ENCODE data around the gene CDK5RAP1. TPM values are rescaled to one million over a fixed set of nuclear protein-coding genes. Genes with fewer than 3 reads are reported as not detected.

The CDK5RAP1 gene
- total and polyA plus RNA-seq, 2 of the 4 experiments (the other 2 are of a cell fraction) = 23.9 to 28.1 TPM

- Histone ChIP-seq H4K20me1 (ENCODE audit: insufficient read depth, low read length) (no peaks in the 10 kb centered on the region), H3K27ac (ENCODE audit: insufficient read depth, low read length) (no peak overlapping the region), H3K23ac (ENCODE audit: low read depth, low read length) (no peak overlapping the region), H4K91ac (ENCODE audit: insufficient read depth, low read depth, low read length) (no peak overlapping the region), H2BK15ac (ENCODE audit: low read depth, low read length) (no peak overlapping the region), H2BK5ac (ENCODE audit: low read depth, low read length, poor library complexity, severe bottlenecking) (no peak overlapping the region), H3K14ac (replicated peaks; ENCODE audit: low read depth, low read length) (no peak overlapping the region), H3K9me3 (ENCODE audit: control insufficient read depth, insufficient read depth, low read length) (no peaks in the 10 kb centered on the region), H3K4me1 (ENCODE audit: control insufficient read depth, insufficient read depth, low read length) (peaks cover 5% of the 10 kb centered on the region), H3K4me2 (ENCODE audit: low read depth, low read length) (no peak overlapping the region), H2AK9ac (replicated peaks; ENCODE audit: low read depth, low read length, poor library complexity) (no peak overlapping the region), H3K18ac (ENCODE audit: low read depth, low read length) (no peak overlapping the region), H2BK120ac (ENCODE audit: low read depth, low read length) (no peak overlapping the region), H3K4ac (ENCODE audit: low read depth, low read length) (no peak overlapping the region), H4K5ac (ENCODE audit: low read depth, low read length) (no peak overlapping the region), H3K27me3 (ENCODE audit: control insufficient read depth, insufficient read depth, low read length) (no peaks in the 10 kb centered on the region), H3K36me3 (ENCODE audit: control insufficient read depth, insufficient read depth, low read length) (no peaks in the 10 kb centered on the region; the same call in 1 of the 2 replicates), H3K56ac (ENCODE audit: extremely low read depth, insufficient read depth, low read length) (no peak overlapping the region), H3K9ac (ENCODE audit: low read depth, low read length) (no peak overlapping the region), H2BK20ac (ENCODE audit: low read depth, low read length) (no peak overlapping the region), H2AK5ac (ENCODE audit: low read depth, low read length) (no peak overlapping the region), H2AFZ (replicated peaks; ENCODE audit: low read length, poor library complexity) (no peak overlapping the region), H3K9me1 (ENCODE audit: insufficient read depth, low read length) (peaks cover 7% of the 10 kb centered on the region), H3K4me3 (ENCODE audit: insufficient read depth, low read depth, low read length) (no peak overlapping the region), H4K8ac (ENCODE audit: low read depth in 2 of 2, low read length in 2 of 2) (no peak overlapping the region), H3K79me1 (ENCODE audit: low read depth in 1 of 2, low read length in 2 of 2) (peaks cover 0 to 7% of the 10 kb centered on the region in 2 experiments; a peak in 1 of 4 replicates)
- dilution Hi-C loops (cut with HindIII; ENCODE audit: low sequenced_read_pairs, unreplicated experiment) (no loop called here), in situ Hi-C loops (cut with MboI; ENCODE audit: low sequenced_read_pairs) (no loop called here), intact Hi-C loops (cut with micrococcal nuclease) (no loop called here)
- TF ChIP-seq MAFK (IDR thresholded peaks at IDR 0.05; ENCODE audit: low read depth, low read length) = no peak
- TF ChIP-seq RFX5 (IDR thresholded peaks at IDR 0.05; ENCODE audit: low read depth, low read length) = no peak
- no peak for TF ChIP-seq FOS (IDR thresholded peaks at IDR 0.05; ENCODE audit: low read depth, low read length)
- TF ChIP-seq RAD21 (IDR thresholded peaks at IDR 0.05; ENCODE audit: low read length) = no peak
- no peak for TF ChIP-seq BHLHE40 (IDR thresholded peaks at IDR 0.05; ENCODE audit: low read depth, low read length)
- no peak for TF ChIP-seq USF2 (IDR thresholded peaks at IDR 0.05; ENCODE audit: low read depth, low read length)
- no peak for ATAC-seq (ENCODE audit: low read depth)
- DNase-seq = no peak
- no CpG with 5 or more reads among the region's 3 CpGs for WGBS, 2 experiments (ENCODE audit: extremely low coverage in 2 of 2, insufficient read length in 1 of 2)
- POLR2A ChIA-PET (ENCODE audit: unreplicated experiment) = no interaction called here
- BruUV-seq (replicated peaks) = no TSS peak
- CTCF ChIA-PET = no interaction called here
Measured at GRCh38 chr20:33418033-33418432, 16.7 kb upstream of the CDK5RAP1 start.

All from IMR-90 (cell line).